CD4-positive, alpha-beta T cell treated with Interferon gamma for 1 hour (primary cell): ENCODE data around the gene TSPAN19.
"Not testable (repeated sequence)": the region's sequence is repeated elsewhere in the genome, so short reads cannot be mapped to it uniquely, and the experiment has no call there.

Experiments
- DNase-seq: peaks from one replicate; pipeline ENCODE4 v3.0.0-alpha.2; 2020

The TSPAN19 gene

DNA sequence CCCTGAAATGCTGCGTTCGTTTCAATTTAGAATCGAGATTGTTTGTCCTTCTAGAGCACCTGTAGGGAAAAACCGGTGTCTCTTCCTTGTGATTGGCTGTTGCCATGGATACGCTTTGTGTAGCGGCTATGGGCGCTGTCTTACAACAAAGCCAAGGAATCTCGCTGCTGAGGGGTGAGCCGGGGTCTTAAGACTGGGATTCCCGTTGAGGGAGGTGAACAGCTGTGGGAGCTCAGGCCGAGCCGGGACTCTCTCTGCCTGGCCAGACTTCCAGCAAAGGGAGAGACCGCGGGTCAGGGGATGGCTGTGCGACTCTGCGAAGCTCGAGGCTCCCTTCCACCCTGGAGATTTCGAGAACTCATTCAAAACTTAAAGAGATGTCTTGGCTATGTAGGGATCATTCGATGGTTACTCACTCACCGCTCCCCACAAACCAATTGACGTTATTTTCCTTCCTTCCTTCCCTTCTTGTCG, at the start of gene TSPAN19, which contains the start of gene LRRIQ1:
Gene TSPAN19 (minus strand): TSS at position 44 of the 474 bp plus-strand sequence. CDS start 6,331 bp downstream, outside the sequence.
Gene LRRIQ1 (plus strand): TSS at position 118 of the 474 bp plus-strand sequence. CDS start 1,826 bp downstream, outside the sequence.
- DNase-seq, result peak; percentile 1

DNA sequence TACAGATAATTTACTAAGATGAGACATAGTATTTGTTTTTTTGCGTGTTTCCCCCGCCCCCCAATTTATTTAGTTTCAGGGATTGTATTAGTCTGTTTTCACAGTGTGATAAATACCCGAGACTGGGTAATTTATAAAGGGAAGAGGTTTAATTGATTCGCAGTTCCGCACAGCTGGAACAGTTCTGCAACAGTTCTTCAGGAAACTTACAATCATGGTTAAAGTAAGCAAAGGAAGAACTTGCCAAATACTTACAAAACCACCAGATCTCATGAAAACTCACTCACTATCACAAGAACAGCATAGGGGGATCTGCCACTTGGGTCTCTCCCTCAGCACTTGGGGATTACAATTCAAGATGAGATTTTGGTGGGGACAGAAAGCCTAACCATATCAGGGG, 49.0 kb upstream of the TSPAN19 start:
- no peak for DNase-seq

DNA sequence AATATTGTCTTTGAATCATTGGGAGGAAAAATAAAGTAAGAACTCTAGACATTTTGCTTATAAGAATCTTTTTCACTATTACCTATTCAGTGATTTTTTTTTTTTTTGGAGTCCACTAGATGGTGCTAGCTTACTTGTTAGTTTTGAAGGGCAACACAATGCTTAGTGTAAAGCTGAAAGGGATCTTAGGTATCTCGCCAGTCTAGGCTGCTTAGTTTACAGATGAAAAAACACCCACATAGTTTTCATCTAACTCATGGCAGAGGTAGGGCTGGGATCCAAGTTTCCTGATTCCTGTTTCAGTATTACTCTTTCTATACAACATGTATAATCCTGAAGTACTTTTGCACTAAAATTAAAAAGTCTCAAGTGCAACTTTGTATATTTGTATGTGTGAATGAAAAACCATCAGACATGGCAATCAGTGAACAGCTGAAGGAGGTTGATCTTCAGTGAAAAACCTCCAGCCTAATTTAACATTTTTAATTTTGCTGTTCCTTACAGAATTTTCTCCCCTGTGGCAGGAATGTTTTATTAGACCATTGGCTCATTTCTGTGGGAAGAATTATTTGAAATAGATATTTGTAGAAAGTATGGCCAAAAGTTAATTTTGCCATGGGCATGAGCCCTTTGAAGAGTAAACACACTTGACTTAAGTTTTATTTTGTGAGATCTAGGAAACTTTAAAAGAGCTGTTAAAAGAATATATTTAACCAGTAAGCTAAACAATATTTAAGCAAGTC, 40.8 kb upstream of the TSPAN19 start:
- DNase-seq, result no peak

DNA sequence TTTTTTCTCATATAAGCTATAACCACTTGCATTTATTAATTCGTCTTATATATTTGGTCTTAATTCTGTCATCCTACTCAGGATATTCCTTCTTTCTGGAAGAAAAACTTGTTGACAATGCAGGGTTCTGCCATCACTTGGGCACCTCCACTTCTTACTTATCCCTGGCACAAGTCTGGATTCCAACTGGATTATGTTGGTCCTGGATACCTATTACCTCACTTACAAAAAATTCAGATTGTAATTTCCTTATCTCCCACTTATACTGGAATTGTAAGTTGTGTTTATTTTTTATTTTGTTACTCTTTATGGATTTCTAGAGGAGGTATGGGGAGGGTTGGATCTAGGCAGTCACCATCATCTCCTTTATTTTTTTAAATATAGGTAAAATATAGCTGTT, 36.7 kb upstream of the TSPAN19 start:
- DNase-seq, result no peak

GRCh38 chr12:85065837-85066482, 29.9 kb upstream of the TSPAN19 start:
- DNase-seq, result no peak

DNA sequence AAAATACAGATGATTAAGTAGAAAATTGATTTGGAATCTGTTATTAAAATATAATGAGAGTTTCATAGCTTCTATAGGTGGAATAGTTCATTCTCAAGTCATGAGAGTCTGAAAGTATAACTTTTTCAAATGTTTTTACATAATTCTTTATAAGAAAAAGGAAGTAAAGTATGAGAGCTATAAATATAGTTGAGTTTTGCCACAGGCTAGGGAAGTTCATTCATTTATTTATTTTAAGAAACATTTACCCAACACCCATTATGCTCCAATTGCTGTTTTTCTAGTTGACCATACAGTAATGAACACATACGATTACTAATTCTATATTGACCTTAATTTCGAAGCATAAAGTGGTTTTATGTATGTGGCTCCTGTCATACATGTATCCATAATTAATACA, 24.8 kb upstream of the TSPAN19 start:
- no peak for DNase-seq

- DNase-seq, result no peak
Measured at GRCh38 chr12:85059594-85059993, 23.5 kb upstream of the TSPAN19 start.

DNA sequence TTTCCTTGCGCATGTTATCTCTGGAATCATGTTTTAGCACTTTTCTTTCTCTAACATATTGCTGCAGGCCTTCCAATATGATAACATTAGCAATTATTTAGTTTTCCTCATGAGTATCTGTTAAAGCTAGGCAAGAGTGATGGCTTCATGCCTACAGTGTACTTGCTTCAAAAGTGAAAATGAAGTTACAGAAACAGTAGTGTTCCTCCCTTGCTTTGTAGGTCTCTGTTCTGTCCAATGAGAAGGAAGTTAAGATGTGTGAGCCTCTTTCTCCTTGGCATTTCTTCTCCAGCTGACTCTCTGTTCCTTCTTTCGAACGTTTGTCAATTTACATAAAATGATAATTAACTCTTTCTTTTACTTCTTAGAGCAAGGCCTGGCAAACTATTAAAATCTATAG, 22.3 kb upstream of the TSPAN19 start:
- no peak for DNase-seq

GRCh38 chr12:85057370-85057963, 21.4 kb upstream of the TSPAN19 start:
- no peak for DNase-seq

GRCh38 chr12:85043829-85044228, 7.8 kb upstream of the TSPAN19 start:
- no peak for DNase-seq

GRCh38 chr12:85041395-85041794, 5.3 kb upstream of the TSPAN19 start:
- DNase-seq, result no peak

- no peak for DNase-seq
Measured at GRCh38 chr12:85036733-85037132, 656 bp upstream of the TSPAN19 start.

DNA sequence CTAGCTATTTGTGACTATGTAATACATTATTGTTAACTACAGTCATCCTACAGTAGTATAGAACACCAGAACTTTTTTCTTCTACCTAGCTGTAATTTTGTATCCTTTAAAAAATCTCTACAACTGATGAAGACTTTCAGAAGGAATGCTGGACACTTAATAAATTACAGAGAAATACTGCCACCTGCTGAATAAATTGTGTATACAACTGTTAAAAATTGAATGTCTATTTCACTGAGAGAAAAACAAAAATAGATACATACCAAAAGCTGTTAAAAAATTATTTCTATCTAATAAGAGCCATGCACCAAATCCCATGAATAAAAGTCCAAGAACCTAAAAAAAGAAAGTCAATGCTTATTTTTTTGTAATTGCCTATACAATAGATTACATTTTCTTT, 6.6 kb downstream of the TSPAN19 start:
- DNase-seq, result no peak

DNA sequence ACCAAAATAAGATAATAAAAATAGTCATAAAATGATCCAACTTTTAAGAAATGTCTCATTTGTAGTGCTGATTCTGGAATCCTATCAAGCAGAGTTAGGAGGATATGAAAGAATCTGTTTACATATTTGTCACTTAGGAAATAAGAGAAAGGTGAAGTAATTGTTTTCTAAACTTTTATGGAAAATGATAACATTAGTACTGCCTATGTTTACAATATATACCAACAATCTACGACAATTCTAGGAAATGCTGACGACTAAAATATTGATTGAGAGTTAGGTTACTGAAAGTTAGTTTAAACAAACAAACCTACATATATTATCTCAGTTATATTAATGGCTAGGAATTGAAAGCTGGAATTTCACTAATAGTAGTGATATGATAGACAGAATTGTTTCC, 18.0 kb downstream of the TSPAN19 start:
- no peak for DNase-seq

DNA sequence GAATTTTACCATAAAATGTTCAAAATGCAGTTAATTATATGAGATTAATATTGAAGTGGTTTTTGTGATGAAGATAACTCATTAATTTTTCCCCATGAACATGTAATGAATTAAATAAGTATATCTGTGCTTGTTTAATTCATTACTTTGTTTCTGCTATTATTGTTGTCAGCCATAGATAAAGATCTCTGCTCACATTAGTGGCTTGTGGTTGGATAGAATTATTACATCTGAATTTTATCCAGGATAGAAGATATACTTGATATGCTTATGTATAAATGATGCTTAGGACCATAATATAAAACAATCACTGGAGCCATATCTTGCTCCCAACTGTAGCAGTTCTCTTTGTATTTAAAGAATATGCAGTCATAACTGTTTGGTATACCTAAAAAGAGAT, 18.5 kb downstream of the TSPAN19 start:
- no peak for DNase-seq

DNA sequence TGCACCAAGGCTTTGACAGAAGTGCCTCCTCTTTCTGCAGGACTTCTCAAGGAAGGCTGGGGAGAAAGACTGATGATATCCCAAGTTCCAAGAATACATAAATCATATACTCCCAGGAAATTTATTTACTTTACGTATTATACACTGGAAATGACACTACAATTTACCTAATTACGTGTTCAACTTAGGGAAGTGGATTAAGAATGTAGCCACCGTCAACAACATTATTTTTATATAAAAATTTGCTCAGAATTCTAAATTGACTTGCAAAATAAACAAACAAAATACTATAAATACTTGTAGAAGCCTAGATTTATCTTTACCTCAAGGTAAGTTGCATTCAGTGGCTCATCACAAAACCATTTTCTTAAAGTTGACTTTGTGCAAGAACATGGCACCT, 18.9 kb downstream of the TSPAN19 start:
- no peak for DNase-seq

DNA sequence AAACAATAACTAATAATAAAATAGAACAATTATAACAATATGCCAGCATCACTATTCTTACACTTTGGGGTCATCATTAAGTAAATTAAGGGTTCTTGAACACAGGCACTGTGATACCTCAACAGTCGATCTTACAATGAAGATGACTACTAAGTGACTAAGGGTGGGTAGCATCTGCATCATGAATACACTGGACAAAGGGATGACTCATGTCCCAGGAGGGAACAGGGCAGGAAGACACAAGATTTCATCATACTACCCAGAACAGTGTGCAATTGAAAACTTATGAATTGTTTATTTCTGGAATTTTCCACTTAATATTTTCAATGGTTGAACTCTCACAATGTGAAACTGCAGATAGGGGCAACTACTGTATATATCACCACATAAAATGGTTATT, 19.7 kb downstream of the TSPAN19 start:
- DNase-seq, result no peak

DNA sequence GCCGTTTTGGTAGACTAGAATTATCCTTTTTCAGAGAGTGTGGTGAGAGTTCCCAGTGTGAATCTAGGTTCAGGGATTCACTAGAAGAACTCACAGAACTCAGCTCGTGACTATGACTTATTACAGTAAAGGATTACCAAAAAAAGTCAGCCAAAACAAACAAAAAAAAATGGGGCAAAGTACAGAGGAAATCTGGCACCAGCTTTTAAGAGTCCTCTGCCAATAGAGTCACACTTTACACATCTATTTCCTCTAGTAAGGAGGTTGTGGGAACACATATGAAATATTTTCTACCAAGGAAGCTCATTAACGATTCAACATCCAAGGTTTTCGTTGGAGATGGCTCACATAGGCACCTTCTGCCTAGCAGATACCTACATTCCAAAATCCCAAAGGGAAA, 28.2 kb downstream of the TSPAN19 start:
- DNase-seq, result no peak

DNA sequence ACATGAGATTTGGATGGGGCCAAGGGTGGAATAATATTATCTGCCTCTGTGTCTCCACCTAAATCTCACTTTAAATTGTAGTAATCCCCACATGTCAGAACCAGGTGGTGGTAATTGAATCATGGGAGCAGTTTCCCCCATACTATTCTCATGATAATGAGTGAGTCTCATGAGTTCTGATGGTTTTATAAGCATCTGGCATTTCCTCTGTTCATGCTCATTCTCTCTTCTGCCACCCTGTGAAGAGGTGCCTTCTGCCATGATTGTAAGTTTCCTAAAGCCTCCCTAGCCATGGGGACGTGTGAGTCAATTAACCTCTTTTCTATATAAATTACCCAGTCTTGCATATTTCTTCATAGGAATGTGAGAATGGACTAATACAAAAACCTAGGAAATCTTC, 29.9 kb downstream of the TSPAN19 start:
- no peak for DNase-seq

- DNase-seq, result no peak
Measured at GRCh38 chr12:85005615-85006014, 30.5 kb downstream of the TSPAN19 start.

DNA sequence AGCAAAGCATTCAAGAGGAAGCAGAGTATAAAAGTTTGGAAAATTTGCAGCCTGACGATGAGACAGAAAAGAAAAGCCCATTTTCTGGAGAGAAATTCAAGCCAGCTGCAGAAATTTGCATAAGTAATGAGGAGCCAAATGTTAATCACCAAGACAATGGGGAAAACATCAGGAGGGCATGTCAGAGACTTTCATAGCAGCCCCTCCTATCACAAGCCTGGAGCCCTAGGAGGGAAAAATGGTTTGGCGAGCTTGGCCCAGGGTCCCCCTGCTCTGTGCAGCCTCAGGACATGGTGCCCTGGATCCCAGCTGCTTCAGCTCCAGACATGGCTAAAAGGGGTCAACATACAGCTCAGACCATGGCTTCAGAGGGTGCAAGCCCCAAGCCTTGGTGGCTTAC, 31.0 kb downstream of the TSPAN19 start:
- DNase-seq, result not testable (repeated sequence)

- no peak for DNase-seq
Measured at GRCh38 chr12:85004204-85004603, 31.9 kb downstream of the TSPAN19 start.

DNA sequence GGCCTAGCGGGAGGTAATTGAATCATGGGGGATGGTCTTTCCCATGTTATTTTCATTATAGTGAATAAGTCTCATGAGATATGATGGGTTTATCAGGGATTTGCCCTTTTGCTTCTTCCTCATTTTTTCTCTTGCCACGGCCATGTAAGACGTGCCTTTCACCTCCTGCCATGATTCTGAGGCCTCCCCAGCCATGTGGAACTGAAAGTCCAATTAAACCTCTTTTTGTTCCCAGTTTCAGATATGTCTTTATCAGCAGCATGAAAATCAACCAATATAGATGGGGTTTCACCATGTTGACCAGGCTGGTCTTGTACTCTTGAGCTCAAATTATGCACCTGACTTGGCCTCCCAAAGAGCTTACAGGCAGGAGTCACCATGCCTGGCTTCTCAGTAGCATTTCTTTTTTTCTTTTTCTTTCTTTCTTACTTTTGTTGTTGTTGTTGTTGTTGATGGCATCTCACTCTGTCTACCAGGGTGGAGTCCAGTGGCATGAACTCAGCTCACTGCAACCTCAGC, 33.2 kb downstream of the TSPAN19 start:
- no peak for DNase-seq

DNA sequence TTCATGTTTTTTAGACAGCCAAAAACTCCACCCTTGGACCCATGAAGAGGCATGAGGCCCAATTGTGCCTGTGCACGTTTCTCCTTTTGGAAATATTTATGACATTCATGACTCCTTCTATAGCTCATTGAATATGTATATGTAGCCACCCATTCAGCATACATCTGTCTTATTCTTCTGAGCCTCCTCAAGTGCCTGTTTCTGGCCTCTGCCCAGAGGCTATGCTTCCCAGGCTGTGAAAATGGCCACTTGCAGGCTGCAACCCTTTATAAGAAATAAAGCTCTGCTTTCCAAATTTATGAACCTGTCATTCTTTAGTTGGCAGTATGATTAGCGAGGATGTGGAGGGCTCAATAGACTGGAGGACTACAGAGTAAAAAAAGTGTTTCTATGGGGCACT, 35.3 kb downstream of the TSPAN19 start:
- DNase-seq, result no peak
